GM12878 (cell line): ENCODE results near the gene CD55. TPM values are rescaled to one million over a fixed set of nuclear protein-coding genes. Genes with fewer than 3 reads are reported as not detected.

Experiments
- ATAC-seq: fragments of 200-7000 bp; cut with Tn5 transposase; 3 replicates; pipeline ENCODE4 v1.9.1; 2020; ENCODE audit warnings: mild to moderate bottlenecking, moderate library complexity
- BruUV-seq: library from RNA; stranded (reverse); fragments of 400-500 nt; replicated peaks from 2 replicates; lab custom pipeline; 2021; lab: Mats Ljungman, UMichigan
- CTCF ChIA-PET: fragments of 300-600 bp; sonication (Branson Sonifier 250); formaldehyde crosslinking; extraction: SDS; loops from one replicate; lab custom pipeline; 2021; ENCODE audit warnings: inconsistent platforms; lab: Yijun Ruan, JAX
- POLR2A ChIA-PET: fragments of 350-600 bp; formaldehyde crosslinking; extraction: SDS; loops from one replicate; lab custom pipeline; 2021; ENCODE audit warnings: inconsistent platforms; lab: Charles Lee
- RAD21 ChIA-PET: fragments of 300-600 bp; sonication (Branson Sonifier 250); formaldehyde crosslinking; loops from one replicate; lab custom pipeline; 2023; ENCODE audit warnings: antibody characterized with exemption; ENCODE audit not compliant: unreplicated experiment; lab: Charles Lee
- SMC1A ChIA-PET: fragments of 300-600 bp; sonication (Branson Sonifier 250); formaldehyde crosslinking; loops from one replicate; lab custom pipeline; 2023; ENCODE audit not compliant: unreplicated experiment, uncharacterized antibody; lab: Charles Lee
- DNase-seq: peaks from one replicate; pipeline ENCODE4 v3.0.0-alpha.2; 2011; ENCODE audit warnings: low read depth, low spot score
- FAIRE-seq: peaks from 3 replicates; lab custom pipeline; 2011; peaks lifted over from hg19 to GRCh38; lab: Jason Lieb, UNC
- H2AFZ ChIP-seq: 2 replicates; pipeline ENCODE4 v1.6.0; 2011; ENCODE audit warnings: low read depth, low read length, control low read depth; ENCODE audit not compliant: control insufficient read depth
- H3K27ac ChIP-seq: 2 replicates; pipeline ENCODE4 v1.5.1; 2011; ENCODE audit warnings: control low read depth; ENCODE audit not compliant: control insufficient read depth, insufficient read depth
- H3K27me3 ChIP-seq, 2 experiments: replicated peaks in 1 of 2; 2 replicates each; pipeline versions ENCODE4 v1.6.0 to v1.6.1; 2011; ENCODE audit warnings: low read length in 1 of 2; ENCODE audit not compliant: control insufficient read depth in 2 of 2, insufficient read depth in 2 of 2
- H3K36me3 ChIP-seq, 2 experiments: 2 replicates each; pipeline ENCODE4 v1.5.1; 2011; ENCODE audit warnings: low read length in 1 of 2; ENCODE audit not compliant: control insufficient read depth in 2 of 2, insufficient read depth in 2 of 2
- H3K4me1 ChIP-seq: 2 replicates; pipeline ENCODE4 v1.6.1; 2011; ENCODE audit warnings: mild to moderate bottlenecking, low read length, moderate library complexity, mixed read lengths; ENCODE audit not compliant: control insufficient read depth, insufficient read depth
- H3K4me2 ChIP-seq: 2 replicates; pipeline ENCODE4 v1.6.0; 2011; ENCODE audit warnings: control low read depth; ENCODE audit not compliant: control insufficient read depth, insufficient read depth
- H3K4me3 ChIP-seq: fragments of 200-600 bp; sonication (generic); 2 replicates; pipeline ENCODE4 v1.5.1; 2016
- H3K79me2 ChIP-seq: 2 replicates; pipeline ENCODE4 v1.6.0; 2011; ENCODE audit warnings: low read length; ENCODE audit not compliant: control insufficient read depth, insufficient read depth
- H3K9ac ChIP-seq: 2 replicates; pipeline ENCODE4 v1.8.0; 2011; ENCODE audit warnings: low read length, control low read depth, mixed read lengths; ENCODE audit not compliant: control insufficient read depth, insufficient read depth
- H3K9me3 ChIP-seq: replicated peaks from 3 replicates; pipeline ENCODE4 v1.5.1; 2011; ENCODE audit warnings: mild to moderate bottlenecking, low read length; ENCODE audit not compliant: control insufficient read depth, insufficient read depth
- H4K20me1 ChIP-seq: 2 replicates; pipeline ENCODE4 v1.6.0; 2011; ENCODE audit not compliant: control insufficient read depth, insufficient read depth
- FOXM1 ChIP-seq: IDR thresholded peaks from 2 replicates; pipeline ENCODE4 v1.6.1; 2012; ENCODE audit warnings: low read depth, mild to moderate bottlenecking, inconsistent platforms, low read length, moderate library complexity
- IKZF1 ChIP-seq: fragments of 450-650 bp; conservative IDR thresholded peaks from 2 replicates; pipeline ENCODE4 v1.6.1; 2017; ENCODE audit warnings: antibody characterized with exemption, mild to moderate bottlenecking
- JUNB ChIP-seq: IDR thresholded peaks from 2 replicates; pipeline ENCODE4 v1.6.1; 2016; ENCODE audit warnings: antibody characterized with exemption, mild to moderate bottlenecking
- MEF2B ChIP-seq: fragments of 450-650 bp; IDR thresholded peaks from 2 replicates; pipeline ENCODE4 v1.6.1; 2018; ENCODE audit warnings: mild to moderate bottlenecking, moderate library complexity; ENCODE audit not compliant: partially characterized antibody, poor library complexity, severe bottlenecking
- MLLT1 ChIP-seq: fragments of 450-650 bp; IDR thresholded peaks from 2 replicates; pipeline ENCODE4 v1.6.1; 2016; ENCODE audit warnings: mild to moderate bottlenecking
- NFYA ChIP-seq: IDR thresholded peaks from 2 replicates; pipeline ENCODE4 v1.6.1; 2011; ENCODE audit warnings: low read depth, mild to moderate bottlenecking, low read length, improper control_type of control experiment, borderline replicate concordance
- RAD21 ChIP-seq: IDR thresholded peaks from 2 replicates; pipeline ENCODE4 v1.6.1; 2011; ENCODE audit warnings: mild to moderate bottlenecking, low read depth, low read length, moderate library complexity; ENCODE audit not compliant: insufficient read depth
- RCOR1 ChIP-seq: conservative IDR thresholded peaks from 2 replicates; pipeline ENCODE4 v1.6.1; 2012; ENCODE audit warnings: low read depth, low read length, improper control_type of control experiment
- SIN3A ChIP-seq: IDR thresholded peaks from 2 replicates; pipeline ENCODE4 v1.6.1; 2012; ENCODE audit warnings: low read depth, low read length, improper control_type of control experiment
- SIX5 ChIP-seq: IDR thresholded peaks from 2 replicates; pipeline ENCODE4 v1.6.1; 2011; ENCODE audit warnings: mild to moderate bottlenecking, low read depth, low read length, moderate library complexity; ENCODE audit not compliant: severe bottlenecking
- SMAD5 ChIP-seq: IDR thresholded peaks from 2 replicates; pipeline ENCODE4 v1.6.1; 2016; ENCODE audit warnings: antibody characterized with exemption, low read depth
- SMC3 ChIP-seq: IDR thresholded peaks from 2 replicates; pipeline ENCODE4 v1.6.1; 2011; ENCODE audit warnings: low read length, improper control_type of control experiment, borderline replicate concordance
- ZBED1 ChIP-seq: IDR thresholded peaks from 2 replicates; pipeline ENCODE4 v1.6.1; 2016; ENCODE audit warnings: borderline replicate concordance
- in situ Hi-C: fragments of 300-500 bp; cut with MboI; formaldehyde crosslinking; loops from 9 replicates; pipeline ENCODE4 v1.14.3; 2018; ENCODE audit warnings: mixed read lengths
- intact Hi-C: fragments of 100-400 bp; cut with micrococcal nuclease; formaldehyde crosslinking; loops from one replicate; pipeline ENCODE4 v1.14.2; 2022; ENCODE audit not compliant: unreplicated experiment
- polyA plus RNA-seq, 11 experiments: library from polyadenylated mRNA; depleted of rRNA in 4 of 11; unstranded in 6 of 11; stranded (reverse) in 5 of 11; fragments of >200 nt; fragmentation: Nextera tagmentation in 4 of 11; fragmentation: Illumina TruSeq in 1 of 11; extraction: Ambion mirVana in 4 of 11; extraction: Trizol in 1 of 11; gene quantifications; 1 replicate in 1 of 11; 2 replicates in 10 of 11; pipeline versions ENCODE4 v1.2.1 to v1.2.3, GENCODE V29; 2011 to 2016; ENCODE audit warnings: inconsistent platforms in 2 of 11, missing spikeins in 2 of 11, low read depth in 1 of 11
- total RNA-seq, 4 experiments: library from RNA; depleted of rRNA in 3 of 4; stranded (reverse); fragments of >200 nt in 3 of 4; fragmentation: Illumina TruSeq in 1 of 4; extraction: Trizol in 1 of 4; gene quantifications; 2 replicates each; pipeline versions ENCODE4 v1.2.1 to v1.2.3, GENCODE V29; 2013 to 2021
- TF ChIP-seq, protein P1 (sequence below), 3 experiments: IDR thresholded peaks in 2 of 3; conservative IDR thresholded peaks in 1 of 3; 2 replicates each; pipeline ENCODE4 v1.5.1; 2011; ENCODE audit warnings: low read depth in 3 of 3, low read length in 3 of 3, mild to moderate bottlenecking in 3 of 3, control low read depth in 2 of 3, moderate library complexity in 2 of 3, inconsistent platforms in 1 of 3, mixed read lengths in 1 of 3; ENCODE audit not compliant: control insufficient read depth in 2 of 3, insufficient read depth in 1 of 3; ENCODE audit errors: extremely low read depth in 1 of 3
- TF ChIP-seq, protein P2 (sequence below): IDR thresholded peaks from 2 replicates; pipeline ENCODE4 v1.6.1; 2011; ENCODE audit warnings: mild to moderate bottlenecking, low read depth, low read length, moderate library complexity; ENCODE audit not compliant: insufficient replicate concordance

CD55 gene
- total and polyA plus RNA-seq, 10 of the 15 experiments (the other 5 are each of a cell fraction or from before 2014, with no cell fraction given): 5.2 to 46.5 (median 15.1) TPM

- Histone ChIP-seq H3K36me3 (no peaks in the 10 kb centered on the region), H4K20me1 (no peaks in the 10 kb centered on the region), H3K27me3 (no peaks in the 10 kb centered on the region), H3K4me1 (peaks cover 10% of the 10 kb centered on the region), H2AFZ (no peak overlapping the region), H3K9ac (no peak overlapping the region), H3K27ac (no peak overlapping the region), H3K4me3 (no peak overlapping the region), H3K4me2 (no peak overlapping the region), H3K79me2 (no peaks in the 10 kb centered on the region), H3K9me3 (no peaks in the 10 kb centered on the region; the same call in 1 of the 3 replicates)
- ChIA-PET POLR2A (interaction anchor here (1.1 kb wide), 1 partner anchor 10 kb away, joined by 3 read pairs; no protein-coding TSS in a partner anchor), CTCF (interaction anchor here (0.5 to 5.4 kb wide), 42 partner anchors 7 to 424 kb away, joined by 3 to 154 read pairs (median 5); partner anchors contain the start of genes C4BPB, CD55, PFKFB2 and YOD1), RAD21 (interaction anchor here (0.6 to 3.7 kb wide), 18 partner anchors 8 to 489 kb away, joined by 3 to 54 read pairs (median 5); partner anchors contain the start of genes CD55 and CR1), SMC1A (interaction anchor here (0.7 to 5.2 kb wide), 26 partner anchors 9 to 357 kb away, joined by 3 to 69 read pairs (median 6); partner anchors contain the start of genes C4BPB, CD55, CR1 and PFKFB2)
- in situ Hi-C loops: loop anchor here (5.0 kb wide), 1 partner anchor 329 kb away; no protein-coding TSS in a partner anchor
- intact Hi-C loops: loop anchor here (1.0 to 10.0 kb wide), 4 partner anchors 85 to 322 kb away; partner anchors contain the start of gene CD55
- FAIRE-seq (no peak), ATAC-seq (peak; percentile 46), DNase-seq (no peak)
- no TSS peak for BruUV-seq
- TF ChIP-seq SIN3A (no peak), MEF2B (no peak), NFYA (no peak), MLLT1 (no peak), IKZF1 (no peak), ZBED1 (no peak), RAD21 (peak; percentile 62), SIX5 (no peak), SMAD5 (no peak), JUNB (no peak), SMC3 (peak; percentile 34; the same call in 1 of the 2 replicates), RCOR1 (no peak), FOXM1 (no peak)
- TF ChIP-seq, protein P1, sequence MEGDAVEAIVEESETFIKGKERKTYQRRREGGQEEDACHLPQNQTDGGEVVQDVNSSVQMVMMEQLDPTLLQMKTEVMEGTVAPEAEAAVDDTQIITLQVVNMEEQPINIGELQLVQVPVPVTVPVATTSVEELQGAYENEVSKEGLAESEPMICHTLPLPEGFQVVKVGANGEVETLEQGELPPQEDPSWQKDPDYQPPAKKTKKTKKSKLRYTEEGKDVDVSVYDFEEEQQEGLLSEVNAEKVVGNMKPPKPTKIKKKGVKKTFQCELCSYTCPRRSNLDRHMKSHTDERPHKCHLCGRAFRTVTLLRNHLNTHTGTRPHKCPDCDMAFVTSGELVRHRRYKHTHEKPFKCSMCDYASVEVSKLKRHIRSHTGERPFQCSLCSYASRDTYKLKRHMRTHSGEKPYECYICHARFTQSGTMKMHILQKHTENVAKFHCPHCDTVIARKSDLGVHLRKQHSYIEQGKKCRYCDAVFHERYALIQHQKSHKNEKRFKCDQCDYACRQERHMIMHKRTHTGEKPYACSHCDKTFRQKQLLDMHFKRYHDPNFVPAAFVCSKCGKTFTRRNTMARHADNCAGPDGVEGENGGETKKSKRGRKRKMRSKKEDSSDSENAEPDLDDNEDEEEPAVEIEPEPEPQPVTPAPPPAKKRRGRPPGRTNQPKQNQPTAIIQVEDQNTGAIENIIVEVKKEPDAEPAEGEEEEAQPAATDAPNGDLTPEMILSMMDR (IDR thresholded peaks at IDR 0.05 in 2 of 3, conservative IDR thresholded peaks at IDR 0.05 in 1 of 3; ENCODE audit: control insufficient read depth in 2 of 3, extremely low read depth in 1 of 3, insufficient read depth in 1 of 3, low read depth in 3 of 3, low read length in 3 of 3): peak in 2 of 3 experiments; percentile 10 to 23; a peak in 3 of 6 replicates
- TF ChIP-seq, protein P2, sequence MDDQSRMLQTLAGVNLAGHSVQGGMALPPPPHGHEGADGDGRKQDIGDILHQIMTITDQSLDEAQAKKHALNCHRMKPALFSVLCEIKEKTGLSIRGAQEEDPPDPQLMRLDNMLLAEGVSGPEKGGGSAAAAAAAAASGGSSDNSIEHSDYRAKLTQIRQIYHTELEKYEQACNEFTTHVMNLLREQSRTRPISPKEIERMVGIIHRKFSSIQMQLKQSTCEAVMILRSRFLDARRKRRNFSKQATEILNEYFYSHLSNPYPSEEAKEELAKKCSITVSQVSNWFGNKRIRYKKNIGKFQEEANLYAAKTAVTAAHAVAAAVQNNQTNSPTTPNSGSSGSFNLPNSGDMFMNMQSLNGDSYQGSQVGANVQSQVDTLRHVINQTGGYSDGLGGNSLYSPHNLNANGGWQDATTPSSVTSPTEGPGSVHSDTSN: no peak
These were observed 84.3 kb downstream of the CD55 start for GRCh38 chr1:207405814-207406213.
